ENCODE measurements around the gene SPNS2. TPM values are rescaled to one million over a fixed set of nuclear protein-coding genes. Genes with fewer than 3 reads are reported as not detected.

The SPNS2 gene
- total RNA-seq, 1 experiment from 2014 or later: 0.33 TPM

DNA sequence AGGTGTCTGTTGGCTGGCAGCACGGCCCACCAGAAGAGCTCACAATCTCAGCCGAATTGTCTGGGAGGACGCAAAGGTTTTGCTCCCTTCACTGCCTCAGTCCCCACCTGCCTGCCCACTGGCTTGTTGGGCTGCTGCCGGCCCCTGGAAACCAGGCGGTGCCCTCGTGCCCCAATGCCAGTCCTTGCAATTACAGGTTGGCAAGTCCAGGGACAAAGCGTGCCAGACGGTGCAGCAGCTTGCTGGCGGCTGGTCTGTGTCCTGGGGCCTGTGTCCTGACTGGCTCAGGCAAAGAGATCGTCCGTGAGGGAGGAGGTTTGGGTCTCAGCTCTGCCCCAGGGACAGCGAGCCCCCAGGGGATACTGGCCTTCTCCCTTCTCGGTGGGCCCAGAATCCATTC, 24.6 kb upstream of the SPNS2 start:
- Histone ChIP-seq H2BK15ac (ENCODE audit: low read depth, low read length) (no peak overlapping the region), H4K91ac (ENCODE audit: insufficient read length, low read depth, low read length) (no peak overlapping the region), H3K23ac (ENCODE audit: insufficient read length, low read depth, low read length) (no peak overlapping the region), H3T11ph (ENCODE audit: low read length) (no peak overlapping the region), H3K27ac (ENCODE audit: insufficient read length, low read depth, low read length) (no peak overlapping the region), H2BK20ac (ENCODE audit: low read depth, low read length, poor library complexity, severe bottlenecking) (no peak overlapping the region), H2AFZ (ENCODE audit: low read length) (no peak overlapping the region), H3K79me1 (ENCODE audit: insufficient read depth, low read depth, low read length, poor library complexity, severe bottlenecking) (no peaks in the 10 kb centered on the region), H3K56ac (ENCODE audit: insufficient read length, low read depth, low read length) (no peak overlapping the region), H3K9me3 (ENCODE audit: control insufficient read depth, low read depth, low read length) (no peaks in the 10 kb centered on the region), H4K20me1 (ENCODE audit: control insufficient read depth, insufficient read depth, insufficient read length) (no peaks in the 10 kb centered on the region), H2BK12ac (ENCODE audit: insufficient read length, low read depth, low read length) (no peak overlapping the region), H3K4ac (ENCODE audit: low read depth, low read length) (no peak overlapping the region), H4K8ac (replicated peaks; ENCODE audit: insufficient read length, low read depth, low read length) (no peak overlapping the region), H3K9ac (ENCODE audit: extremely low read depth, insufficient read length, low read length) (no peak overlapping the region), H3K18ac (ENCODE audit: insufficient read length, low read depth, low read length) (no peak overlapping the region), H3K23me2 (ENCODE audit: insufficient read length, low read depth, low read length, poor library complexity, severe bottlenecking) (no peaks in the 10 kb centered on the region), H3K27me3 (ENCODE audit: insufficient read depth, low read length) (no peaks in the 10 kb centered on the region), H3K14ac (ENCODE audit: insufficient read depth, low read length) (no peak overlapping the region), H2AK5ac (ENCODE audit: insufficient read length, low read length) (no peak overlapping the region), H3K4me2 (ENCODE audit: insufficient read depth, insufficient read length, low read length) (no peak overlapping the region), H4K5ac (ENCODE audit: insufficient read length, low read depth, low read length) (no peak overlapping the region), H3K4me1 (ENCODE audit: insufficient read depth, low read length) (no peaks in the 10 kb centered on the region), H2BK5ac (ENCODE audit: insufficient read length, low read length) (no peak overlapping the region), H3K79me2 (ENCODE audit: insufficient read depth, low read length) (no peaks in the 10 kb centered on the region), H2BK120ac (ENCODE audit: low read depth, low read length, poor library complexity, severe bottlenecking) (no peak overlapping the region)
- Mint-ChIP-seq H3K9me3 (no peaks in the 10 kb centered on the region), H3K27ac (no peak overlapping the region), H3K4me3 (no peak overlapping the region), H3K4me1 (peaks cover 9 to 14% of the 10 kb centered on the region in 2 experiments; a peak in 3 of 4 replicates), H3K27me3 (ENCODE audit: low read depth) (peaks cover under 1% of the 10 kb centered on the region), H3K36me3 (ENCODE audit: insufficient read depth in 1 of 3, low read depth in 3 of 3) (no peaks in the 10 kb centered on the region)
- DNase-seq: no peak
- no CpG with 5 or more reads among the region's 13 CpGs for WGBS (ENCODE audit: extremely low coverage, insufficient read length, low lambda C conversion rate)
- TF ChIP-seq, protein P1, sequence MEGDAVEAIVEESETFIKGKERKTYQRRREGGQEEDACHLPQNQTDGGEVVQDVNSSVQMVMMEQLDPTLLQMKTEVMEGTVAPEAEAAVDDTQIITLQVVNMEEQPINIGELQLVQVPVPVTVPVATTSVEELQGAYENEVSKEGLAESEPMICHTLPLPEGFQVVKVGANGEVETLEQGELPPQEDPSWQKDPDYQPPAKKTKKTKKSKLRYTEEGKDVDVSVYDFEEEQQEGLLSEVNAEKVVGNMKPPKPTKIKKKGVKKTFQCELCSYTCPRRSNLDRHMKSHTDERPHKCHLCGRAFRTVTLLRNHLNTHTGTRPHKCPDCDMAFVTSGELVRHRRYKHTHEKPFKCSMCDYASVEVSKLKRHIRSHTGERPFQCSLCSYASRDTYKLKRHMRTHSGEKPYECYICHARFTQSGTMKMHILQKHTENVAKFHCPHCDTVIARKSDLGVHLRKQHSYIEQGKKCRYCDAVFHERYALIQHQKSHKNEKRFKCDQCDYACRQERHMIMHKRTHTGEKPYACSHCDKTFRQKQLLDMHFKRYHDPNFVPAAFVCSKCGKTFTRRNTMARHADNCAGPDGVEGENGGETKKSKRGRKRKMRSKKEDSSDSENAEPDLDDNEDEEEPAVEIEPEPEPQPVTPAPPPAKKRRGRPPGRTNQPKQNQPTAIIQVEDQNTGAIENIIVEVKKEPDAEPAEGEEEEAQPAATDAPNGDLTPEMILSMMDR (conservative IDR thresholded peaks at IDR 0.05): no peak
